ENCODE measurements around the gene DDIT3. TPM values are rescaled to one million over a fixed set of nuclear protein-coding genes. Genes with fewer than 3 reads are reported as not detected.

Gene DDIT3
- total RNA-seq, 2 experiments from 2014 or later, result 32.3 to 42.7 TPM

DNA sequence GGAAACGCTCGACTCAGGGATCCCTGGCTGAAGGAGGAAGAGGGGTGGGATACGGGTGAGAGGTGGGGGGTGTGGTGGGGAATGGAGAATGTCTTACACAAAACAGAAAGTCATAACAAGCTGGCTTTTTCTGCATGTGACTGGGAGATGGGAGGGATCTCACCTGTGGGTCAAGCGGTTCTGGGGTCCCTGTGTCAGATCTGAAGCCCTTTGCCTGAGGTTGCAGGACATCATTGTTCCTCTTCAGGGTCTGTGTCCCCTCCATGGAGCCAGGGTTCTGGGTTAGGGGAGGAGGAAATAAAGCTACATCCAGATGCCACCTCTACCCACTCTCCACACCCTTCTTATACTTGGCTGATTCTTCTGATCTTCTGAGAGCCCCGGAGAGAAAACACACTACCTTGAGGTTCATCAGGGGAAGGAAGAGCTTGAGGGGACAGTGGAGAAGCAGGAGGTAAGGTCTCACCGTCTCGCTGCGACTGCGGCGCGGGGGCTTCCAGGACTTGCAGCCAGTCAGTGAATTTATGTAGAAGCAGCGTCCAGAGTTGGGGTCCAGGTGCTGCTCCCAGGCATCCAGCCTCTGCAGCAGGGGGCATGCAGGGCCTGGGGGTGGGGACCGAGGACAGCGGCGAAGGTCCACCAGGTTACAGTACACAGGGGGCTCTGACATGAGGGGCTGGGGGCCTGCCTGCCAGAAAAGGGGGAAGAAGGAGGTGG lies 43.2 kb downstream of the DDIT3 start:
- ChIA-PET CTCF (ENCODE audit: unreplicated experiment) (interaction anchor here (0.9 to 1.4 kb wide), 2 partner anchors 10 to 19 kb away, joined by 3 to 5 read pairs; no protein-coding TSS in a partner anchor), POLR2A (interaction anchor here (0.5 to 1.9 kb wide), 10 partner anchors 9 to 265 kb away, joined by 3 to 9 read pairs (median 4); partner anchors contain the start of gene DDIT3)
- Histone ChIP-seq H3K27ac (ENCODE audit: low read depth, low read length, poor library complexity, severe bottlenecking) (peak overlapping the region; percentile 91), H3K4me3 (ENCODE audit: low read depth, low read length, poor library complexity, severe bottlenecking) (peak overlapping the region; percentile 76), H3K4me2 (ENCODE audit: low read length) (peak overlapping the region; percentile 97), H3K9me3 (ENCODE audit: low read length) (no peaks in the 10 kb centered on the region), H3K36me3 (ENCODE audit: insufficient read depth, low read length) (peaks cover 31% of the 10 kb centered on the region; the same call in 1 of the 2 replicates), H3K4me1 (ENCODE audit: insufficient read depth, low read length, poor library complexity, severe bottlenecking) (peaks cover 54% of the 10 kb centered on the region), H3K79me2 (ENCODE audit: insufficient read depth, low read depth, low read length) (peaks cover 12% of the 10 kb centered on the region; the same call in 1 of the 2 replicates), H3K9me2 (ENCODE audit: insufficient read depth, low read length) (no peaks in the 10 kb centered on the region), H2AFZ (ENCODE audit: low read length) (peak overlapping the region; percentile 5; the same call in 1 of the 2 replicates), H4K20me1 (ENCODE audit: insufficient read depth, low read length) (no peaks in the 10 kb centered on the region)
- intact Hi-C loops (cut with micrococcal nuclease; ENCODE audit: unreplicated experiment), result loop anchor here (1.0 to 5.0 kb wide), 2 partner anchors 46 to 265 kb away; partner anchors contain the start of gene R3HDM2
- DNase-seq (ENCODE audit: low spot score), result peak; percentile 51
- BruUV-seq (replicated peaks), result TSS peak; percentile 68
- TF ChIP-seq, protein P1, sequence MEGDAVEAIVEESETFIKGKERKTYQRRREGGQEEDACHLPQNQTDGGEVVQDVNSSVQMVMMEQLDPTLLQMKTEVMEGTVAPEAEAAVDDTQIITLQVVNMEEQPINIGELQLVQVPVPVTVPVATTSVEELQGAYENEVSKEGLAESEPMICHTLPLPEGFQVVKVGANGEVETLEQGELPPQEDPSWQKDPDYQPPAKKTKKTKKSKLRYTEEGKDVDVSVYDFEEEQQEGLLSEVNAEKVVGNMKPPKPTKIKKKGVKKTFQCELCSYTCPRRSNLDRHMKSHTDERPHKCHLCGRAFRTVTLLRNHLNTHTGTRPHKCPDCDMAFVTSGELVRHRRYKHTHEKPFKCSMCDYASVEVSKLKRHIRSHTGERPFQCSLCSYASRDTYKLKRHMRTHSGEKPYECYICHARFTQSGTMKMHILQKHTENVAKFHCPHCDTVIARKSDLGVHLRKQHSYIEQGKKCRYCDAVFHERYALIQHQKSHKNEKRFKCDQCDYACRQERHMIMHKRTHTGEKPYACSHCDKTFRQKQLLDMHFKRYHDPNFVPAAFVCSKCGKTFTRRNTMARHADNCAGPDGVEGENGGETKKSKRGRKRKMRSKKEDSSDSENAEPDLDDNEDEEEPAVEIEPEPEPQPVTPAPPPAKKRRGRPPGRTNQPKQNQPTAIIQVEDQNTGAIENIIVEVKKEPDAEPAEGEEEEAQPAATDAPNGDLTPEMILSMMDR (conservative IDR thresholded peaks at IDR 0.05; ENCODE audit: low read length), result no peak

DNA sequence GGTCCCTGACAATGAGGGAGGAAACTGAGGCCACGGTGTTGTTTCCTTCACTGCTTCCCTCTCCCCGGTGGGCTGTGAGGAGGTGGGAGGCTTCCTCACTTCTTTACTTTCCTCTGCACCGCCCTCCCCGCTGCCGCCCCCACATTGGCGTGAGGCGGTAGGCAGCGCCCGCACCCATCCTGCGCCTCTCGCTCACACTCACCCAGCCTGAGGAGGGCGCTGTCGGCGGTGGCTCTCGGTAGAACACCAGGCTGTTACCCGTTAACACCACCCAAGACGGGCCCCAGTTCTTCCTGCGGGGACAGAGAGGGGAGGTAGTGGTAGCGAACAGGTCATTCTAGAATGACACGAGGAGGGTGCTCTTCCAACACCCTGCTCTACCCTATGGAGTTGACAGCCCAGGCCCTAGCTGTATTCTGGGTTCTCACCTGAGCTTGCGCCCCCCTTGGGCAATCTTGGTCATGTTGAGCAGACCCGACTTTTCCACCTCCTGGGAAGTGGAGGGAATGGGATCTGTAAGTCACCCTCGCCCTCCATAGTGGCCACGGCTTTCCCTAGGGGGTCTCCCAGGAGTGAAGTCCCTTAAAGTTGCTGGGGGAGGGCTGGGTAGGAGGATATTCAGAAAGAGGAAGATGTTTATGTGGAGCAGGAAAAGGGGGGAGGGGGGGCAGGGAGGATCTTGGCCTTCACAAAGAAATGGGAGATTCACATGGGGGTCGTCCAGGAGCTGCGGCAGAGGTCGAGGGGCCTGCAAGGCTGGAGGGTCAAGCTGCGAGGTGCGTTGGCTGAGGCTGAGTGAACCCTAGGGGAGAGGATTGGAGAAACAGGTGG lies 43.9 kb downstream of the DDIT3 start:
- intact Hi-C loops (cut with micrococcal nuclease; ENCODE audit: unreplicated experiment), result loop anchor here (5.0 kb wide), 1 partner anchor 266 kb away; no protein-coding TSS in a partner anchor
- peak overlapping the region; percentile 76 for H3K4me3 ChIP-seq (ENCODE audit: low read depth, low read length, poor library complexity, severe bottlenecking)
- peaks cover 12% of the 10 kb centered on the region; the same call in 1 of the 2 replicates for H3K79me2 ChIP-seq (ENCODE audit: insufficient read depth, low read depth, low read length)
- peaks cover 38% of the 10 kb centered on the region for H3K36me3 ChIP-seq (ENCODE audit: insufficient read depth, low read length)
- peak overlapping the region; percentile 91 for H3K27ac ChIP-seq (ENCODE audit: low read depth, low read length, poor library complexity, severe bottlenecking)
- no peaks in the 10 kb centered on the region for H3K9me2 ChIP-seq (ENCODE audit: insufficient read depth, low read length)
- H3K4me1 ChIP-seq (ENCODE audit: insufficient read depth, low read length, poor library complexity, severe bottlenecking), result peaks cover 54% of the 10 kb centered on the region
- no peak for TF ChIP-seq EZH2phosphoT487 (IDR thresholded peaks at IDR 0.05; ENCODE audit: borderline replicate concordance, low read depth, low read length)
- TF ChIP-seq, protein P1 (conservative IDR thresholded peaks at IDR 0.05; ENCODE audit: low read length), result peak; percentile 91
- CTCF ChIA-PET (ENCODE audit: unreplicated experiment), result interaction anchor here (0.9 to 1.4 kb wide), 2 partner anchors 11 to 18 kb away, joined by 3 to 5 read pairs; no protein-coding TSS in a partner anchor
- no peaks in the 10 kb centered on the region for H4K20me1 ChIP-seq (ENCODE audit: insufficient read depth, low read length)
- no peaks in the 10 kb centered on the region for H3K9me3 ChIP-seq (ENCODE audit: low read length)
- no TSS peak for BruUV-seq (replicated peaks)
- peak overlapping the region; percentile 5; the same call in 1 of the 2 replicates for H2AFZ ChIP-seq (ENCODE audit: low read length)
- peak; percentile 72 for DNase-seq (ENCODE audit: low spot score)
- H3K4me2 ChIP-seq (ENCODE audit: low read length), result peak overlapping the region; percentile 97
- POLR2A ChIA-PET, result interaction anchor here (0.9 to 1.9 kb wide), 4 partner anchors 11 to 44 kb away, joined by 3 to 9 read pairs (median 4); partner anchors contain the start of gene DDIT3
